Measurements from ENCODE around the gene DOCK1.
"Not testable (repeated sequence)": the region's sequence is repeated elsewhere in the genome, so short reads cannot be mapped to it uniquely, and the experiment has no call there.

The DOCK1 gene

DNA sequence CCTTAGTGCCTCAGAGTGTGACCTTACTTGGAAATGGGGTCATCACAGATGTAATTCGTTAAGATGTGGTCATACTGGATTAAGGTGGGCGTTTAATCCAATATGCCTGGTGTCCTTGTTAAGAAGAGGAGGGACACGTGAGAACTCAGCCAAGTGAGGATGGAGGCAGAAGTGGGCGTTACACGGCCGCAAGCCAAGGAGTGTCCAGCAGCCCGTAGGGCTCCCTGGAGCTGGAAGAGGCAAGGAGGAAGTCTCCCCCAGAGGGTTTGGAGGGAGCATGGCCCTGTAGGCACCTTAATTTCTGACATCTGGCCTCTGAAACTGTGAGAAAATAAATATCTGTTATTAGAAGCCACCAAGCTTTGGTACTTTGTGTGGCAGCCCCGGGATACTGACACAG lies 21.3 kb downstream of the DOCK1 start:
- no peak for DNase-seq (ENCODE audit: low spot score)

- DNase-seq (ENCODE audit: low spot score), result no peak
These were observed 22.6 kb downstream of the DOCK1 start for GRCh38 chr10:126927799-126928198.

DNA sequence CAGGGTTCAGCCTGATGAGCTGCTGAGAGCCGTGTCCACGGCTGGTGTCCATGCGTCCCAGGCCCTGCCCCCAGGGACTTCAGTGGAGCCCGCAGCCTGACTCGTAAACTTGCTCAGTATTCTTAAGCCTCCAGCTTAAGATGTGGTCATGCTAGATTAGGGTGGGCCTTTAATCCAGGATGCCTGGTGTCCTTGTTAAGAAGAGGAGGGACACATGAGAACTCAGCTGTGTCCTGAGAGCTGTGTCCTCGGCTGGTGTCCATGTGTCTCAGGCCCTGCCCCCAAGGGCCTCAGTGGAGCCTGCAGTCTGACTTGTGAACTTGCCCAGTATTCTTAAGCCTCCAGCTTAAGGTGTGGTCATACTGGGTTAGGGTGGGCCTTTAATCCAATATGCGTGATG lies 23.0 kb downstream of the DOCK1 start:
- DNase-seq (ENCODE audit: low spot score), result no peak

DNA sequence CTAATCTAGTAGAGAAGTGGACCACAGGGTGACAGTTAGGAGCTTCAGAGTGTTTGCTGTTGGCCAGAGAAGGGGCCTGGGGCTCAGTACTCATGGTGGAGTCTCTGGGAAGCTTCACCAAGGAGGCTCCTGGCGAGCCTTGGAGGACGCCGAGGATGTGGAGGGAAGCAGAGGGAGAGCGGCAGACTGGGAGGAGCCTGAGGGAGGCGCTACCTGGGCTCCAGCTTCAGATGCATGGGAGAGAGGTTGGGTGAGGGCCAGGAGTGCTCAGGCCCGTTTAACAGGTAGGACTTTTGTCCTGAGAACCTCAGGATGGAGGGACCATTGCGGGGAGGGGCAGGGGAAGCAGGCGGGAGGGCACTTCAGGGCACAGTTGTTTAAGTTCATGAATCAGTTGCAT lies 24.2 kb downstream of the DOCK1 start:
- no peak for DNase-seq (ENCODE audit: low spot score)

DNA sequence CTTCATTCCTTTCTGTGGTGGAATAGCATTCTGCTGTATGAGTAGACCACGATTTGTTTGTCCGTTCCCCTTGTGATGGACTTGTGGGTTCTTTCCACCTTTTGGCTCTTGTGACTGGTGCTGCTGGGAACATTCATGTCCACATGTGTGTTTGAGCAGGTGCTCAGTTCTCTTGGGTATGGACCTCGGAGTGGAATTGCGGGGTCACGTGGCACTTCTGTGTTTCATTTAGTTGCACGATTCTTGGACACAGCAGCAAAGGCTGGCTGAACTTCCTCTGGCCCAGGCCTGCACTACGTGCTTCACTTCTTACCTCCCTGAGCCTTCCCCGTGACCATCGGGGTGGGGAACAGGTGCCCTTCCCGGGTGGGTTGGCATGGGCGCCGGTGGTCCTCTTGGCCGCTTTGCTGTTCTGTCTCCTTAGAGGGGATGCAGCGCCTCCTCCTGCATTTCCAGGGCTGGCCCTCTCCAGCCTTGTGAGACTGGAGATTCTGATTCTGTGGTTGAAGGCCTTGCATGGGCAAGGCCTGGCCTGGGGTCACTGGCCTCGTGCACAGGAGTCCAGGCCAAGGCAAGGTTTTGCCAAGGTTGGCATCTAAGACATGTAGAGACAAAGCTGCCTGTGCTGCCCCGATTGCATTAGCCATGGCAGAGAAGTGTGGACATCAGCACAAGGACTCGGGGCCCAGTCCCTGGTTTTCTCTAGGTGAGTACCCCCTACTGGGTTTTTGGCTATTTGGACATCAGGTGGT lies 25.1 kb downstream of the DOCK1 start:
- no peak for DNase-seq (ENCODE audit: low spot score)

- no peak for DNase-seq (ENCODE audit: low spot score)
These were observed 25.8 kb downstream of the DOCK1 start for GRCh38 chr10:126930883-126931503.

- no peak for DNase-seq (ENCODE audit: low spot score)
These were observed 26.3 kb downstream of the DOCK1 start for GRCh38 chr10:126931544-126931943.

DNA sequence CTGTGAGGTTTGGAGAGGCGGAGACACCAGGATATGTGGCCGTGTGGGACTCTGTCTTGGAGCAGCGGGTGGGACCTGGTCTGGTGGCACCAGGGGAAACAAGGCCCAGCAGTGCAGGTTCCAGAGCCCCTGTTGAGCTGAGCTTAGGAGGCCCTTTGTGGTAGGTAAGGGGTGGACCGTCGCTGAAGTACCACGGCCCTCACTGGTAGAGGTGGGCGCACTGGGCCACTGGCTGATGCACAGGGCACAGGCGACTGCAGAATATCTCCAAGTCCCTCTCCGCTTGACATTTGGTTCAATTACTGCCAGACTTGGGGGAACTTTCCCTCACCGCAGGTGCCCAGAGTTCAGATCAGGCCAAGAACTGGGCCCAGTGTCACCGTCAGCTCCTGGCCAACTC lies 27.3 kb downstream of the DOCK1 start:
- DNase-seq (ENCODE audit: low spot score), result no peak

DNA sequence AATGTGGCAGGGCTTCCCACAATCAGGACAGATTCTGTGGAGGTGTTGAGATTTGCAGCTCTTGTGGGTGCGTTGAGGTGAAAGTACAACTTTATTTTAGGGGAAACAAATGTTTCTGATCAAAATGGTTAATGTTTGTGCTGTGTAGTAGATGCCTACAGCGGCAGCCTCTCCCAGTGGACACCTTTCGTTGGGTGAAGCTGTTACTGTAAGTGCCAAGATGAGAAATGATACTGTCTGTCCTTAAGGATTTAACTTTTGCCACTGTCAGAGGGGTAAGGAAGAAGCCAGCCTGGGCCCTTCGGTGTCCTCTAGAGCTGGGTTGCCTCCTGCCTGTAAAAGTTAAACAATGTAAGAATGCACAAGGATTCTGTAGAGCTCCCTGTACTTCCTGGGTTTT lies 27.9 kb downstream of the DOCK1 start:
- DNase-seq (ENCODE audit: low spot score), result no peak

DNA sequence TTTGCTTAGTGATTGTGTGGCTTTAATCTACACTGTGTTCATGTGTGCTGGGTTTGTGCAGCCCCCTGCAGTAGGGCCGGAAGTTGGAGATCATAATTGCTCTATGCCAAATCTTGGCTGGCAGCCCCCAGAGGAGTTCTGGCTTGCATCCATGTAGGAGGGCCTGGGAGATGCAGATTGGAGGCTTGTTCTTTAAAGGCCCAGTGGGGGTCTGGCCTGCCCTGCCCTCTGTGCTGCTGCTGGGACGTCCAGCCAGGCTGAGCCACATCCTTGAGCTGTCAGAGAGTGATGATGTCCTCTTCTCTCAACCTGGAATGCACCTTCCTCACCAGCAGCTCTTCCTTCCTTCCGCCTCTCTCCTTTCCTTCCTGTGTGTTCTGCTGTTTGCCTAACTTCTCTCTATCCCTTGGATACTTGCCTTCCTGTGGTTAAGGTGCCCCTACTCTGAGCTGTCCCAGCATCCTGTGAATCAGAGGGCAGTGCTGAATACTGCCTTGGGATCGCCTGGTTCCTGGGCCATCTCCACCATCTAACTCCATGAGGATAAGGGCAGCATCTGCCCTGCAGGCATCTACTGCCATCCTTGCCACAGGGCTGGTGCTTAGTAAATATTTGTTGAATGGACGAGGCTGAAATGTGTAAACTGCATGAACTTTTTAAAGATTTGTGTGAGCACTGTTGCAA lies 30.2 kb downstream of the DOCK1 start:
- no peak for DNase-seq (ENCODE audit: low spot score)

GRCh38 chr10:126937026-126937425 lies 31.8 kb downstream of the DOCK1 start:
- no peak for DNase-seq (ENCODE audit: low spot score)

- DNase-seq (ENCODE audit: low spot score), result not testable (repeated sequence)
These were observed 32.9 kb downstream of the DOCK1 start for GRCh38 chr10:126938121-126938520.

DNA sequence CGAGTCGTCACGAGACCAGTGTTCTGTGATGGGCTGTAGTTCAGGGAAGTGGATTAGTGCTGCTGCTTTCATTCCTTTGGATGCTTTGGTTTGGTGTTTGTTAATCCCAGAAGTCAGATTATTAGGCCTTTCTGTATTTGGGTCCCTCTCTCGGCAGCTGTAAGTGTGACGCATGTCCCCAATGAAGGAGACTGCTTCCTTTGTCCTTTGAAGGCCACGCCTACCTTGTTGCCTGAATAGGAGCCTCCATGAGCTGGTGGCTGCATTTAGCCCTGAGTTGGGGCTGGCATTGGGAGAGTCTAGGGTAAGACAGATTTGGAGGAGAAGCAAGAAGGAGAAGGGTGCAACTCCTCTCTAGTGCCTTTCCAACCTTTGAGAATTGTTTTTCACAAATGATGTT lies 34.5 kb downstream of the DOCK1 start:
- DNase-seq (ENCODE audit: low spot score), result no peak

DNA sequence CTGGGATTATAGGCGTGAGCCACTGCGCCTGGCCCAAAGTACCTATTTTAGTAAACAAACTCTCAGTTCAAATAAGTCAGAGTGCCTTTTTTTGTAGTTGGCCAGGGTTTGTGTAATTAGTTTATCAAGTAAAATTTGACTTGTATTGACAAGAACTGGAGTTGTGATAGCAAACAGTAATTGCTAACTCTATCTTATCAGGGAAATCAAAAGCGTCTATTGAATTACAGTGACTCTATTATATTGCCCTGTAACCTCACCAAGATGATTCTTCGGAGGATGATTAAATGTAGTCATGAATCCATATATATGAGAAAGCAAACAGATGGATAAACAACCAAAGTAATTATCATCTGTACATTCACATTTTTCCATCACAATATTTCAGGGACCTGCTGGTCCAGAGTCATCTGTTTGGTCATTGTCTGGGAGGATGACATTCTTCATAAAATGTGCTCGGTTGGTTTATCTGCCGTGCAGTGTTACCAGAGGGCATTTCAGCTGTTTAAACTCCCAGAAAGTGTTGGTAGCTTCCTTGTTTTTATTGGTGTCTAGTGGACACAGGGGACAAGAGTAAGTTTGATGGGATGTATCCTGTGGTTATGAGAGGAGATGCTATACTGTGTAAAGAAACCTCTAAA lies 35.6 kb downstream of the DOCK1 start:
- DNase-seq (ENCODE audit: low spot score), result no peak

GRCh38 chr10:126944191-126944590 lies 39.0 kb downstream of the DOCK1 start:
- no peak for DNase-seq (ENCODE audit: low spot score)

DNA sequence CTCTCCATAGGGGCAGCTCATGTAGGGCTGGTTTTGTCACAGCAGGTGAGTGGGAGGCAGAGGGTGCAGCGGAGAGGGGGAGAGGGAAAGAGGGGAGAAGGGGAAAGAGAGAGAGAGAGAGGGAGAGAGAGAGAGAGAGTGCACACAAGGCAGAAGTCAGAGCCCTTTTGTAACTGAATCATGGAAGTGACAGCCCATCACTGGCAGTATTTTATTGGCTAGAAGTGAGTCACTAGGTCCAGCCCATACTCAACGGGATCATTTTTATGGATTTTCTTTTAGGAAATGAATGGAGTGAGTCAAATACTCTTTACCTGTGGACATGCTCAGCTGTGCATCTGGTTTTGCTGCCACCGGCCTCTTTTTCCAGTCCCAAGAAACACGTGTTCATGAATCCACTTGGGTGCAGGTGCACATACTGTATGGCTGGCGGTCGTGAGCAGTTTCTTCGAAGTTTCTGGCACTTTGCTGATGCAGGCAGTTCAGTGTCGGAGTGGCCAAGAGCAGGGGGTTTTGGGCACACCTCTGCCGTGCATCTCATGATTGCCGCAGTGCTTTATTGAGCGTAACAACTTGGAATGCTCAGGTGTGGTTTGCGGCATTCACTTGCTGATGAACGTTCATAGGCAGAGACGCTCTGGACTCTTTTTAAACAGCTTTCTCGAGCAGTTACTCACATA lies 40.3 kb downstream of the DOCK1 start:
- no peak for DNase-seq (ENCODE audit: low spot score)

DNA sequence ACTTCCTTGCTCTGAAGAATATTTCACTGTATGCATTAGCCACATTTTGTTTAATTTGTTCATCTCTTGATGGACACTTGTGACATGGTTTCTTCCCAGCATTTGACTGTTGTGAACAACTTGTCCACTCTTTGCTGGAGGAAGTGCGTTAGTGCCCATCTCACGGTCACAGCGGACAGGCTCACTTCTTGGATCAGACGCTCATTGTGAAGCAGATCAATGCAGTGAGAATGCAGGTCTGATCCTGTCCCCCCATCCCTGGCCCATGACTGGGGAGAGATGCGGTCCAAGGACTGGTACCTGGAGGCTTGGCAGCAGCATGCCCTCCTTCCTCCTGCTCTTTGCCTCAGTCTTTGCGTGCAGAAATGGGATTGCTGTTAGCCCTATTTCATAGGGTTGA lies 41.5 kb downstream of the DOCK1 start:
- DNase-seq (ENCODE audit: low spot score), result no peak

DNA sequence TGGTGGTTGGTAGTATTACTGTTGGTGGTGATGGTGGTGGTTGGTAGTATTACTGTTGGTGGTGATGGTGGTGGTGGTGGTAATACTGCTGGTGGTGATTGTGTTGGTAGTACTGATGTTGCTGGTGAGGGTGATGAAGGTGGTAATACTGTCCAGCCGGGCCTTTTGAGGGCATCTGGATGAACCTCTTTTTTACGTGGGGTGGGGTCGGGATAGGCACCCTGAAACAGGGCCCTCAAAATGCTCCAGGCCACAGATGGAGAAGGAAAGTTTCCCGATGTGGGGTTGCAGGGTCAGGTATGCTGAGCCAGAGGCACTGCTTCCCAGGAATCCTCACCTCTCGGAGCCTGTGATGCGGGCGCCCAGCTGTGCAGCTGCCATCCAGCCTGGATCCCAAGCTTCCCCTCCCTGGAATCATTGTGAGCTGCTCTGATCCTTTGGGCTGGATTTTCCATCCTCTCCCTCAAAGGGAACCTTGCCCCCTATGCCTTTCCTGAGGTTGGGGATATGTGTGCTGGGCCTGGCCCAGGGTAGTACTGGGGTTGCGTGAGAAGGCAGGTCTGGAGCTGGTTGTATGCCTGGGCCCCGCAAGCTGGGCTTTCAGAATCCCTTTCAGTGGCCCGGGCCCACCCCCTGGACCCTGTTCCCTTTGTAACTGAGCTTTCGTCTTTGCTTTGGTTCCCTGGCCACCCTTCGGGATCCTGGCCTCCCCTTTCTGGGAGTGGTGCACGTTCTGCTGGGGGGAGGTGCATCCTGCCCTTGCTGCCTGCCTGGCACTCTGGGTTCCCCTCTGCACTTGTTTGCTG lies 43.3 kb downstream of the DOCK1 start:
- no peak for DNase-seq (ENCODE audit: low spot score)

DNA sequence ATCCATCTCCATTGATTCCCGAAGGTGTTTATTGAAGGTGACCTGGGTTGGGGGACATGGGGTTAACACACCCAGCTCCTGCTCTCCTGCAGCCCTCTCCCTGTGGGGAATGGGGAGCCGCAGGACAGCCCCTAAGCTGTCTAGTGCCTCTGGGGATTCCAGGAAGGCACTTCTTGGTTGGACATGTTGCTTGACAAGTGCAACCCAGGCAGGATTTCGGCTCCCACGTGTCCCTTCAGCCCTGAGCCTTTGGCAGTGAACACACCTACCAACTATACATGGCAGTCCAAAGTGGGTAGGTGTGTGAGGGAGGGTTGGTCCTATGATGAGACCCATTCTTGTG lies 43.9 kb downstream of the DOCK1 start:
- DNase-seq (ENCODE audit: low spot score), result no peak

- no peak for DNase-seq (ENCODE audit: low spot score)
These were observed 45.3 kb downstream of the DOCK1 start for GRCh38 chr10:126950401-126951105.

- DNase-seq (ENCODE audit: low spot score), result no peak
These were observed 48.7 kb downstream of the DOCK1 start for GRCh38 chr10:126953886-126954285.
